ENCODE data around the gene LRRC52.

LRRC52 gene

DNA sequence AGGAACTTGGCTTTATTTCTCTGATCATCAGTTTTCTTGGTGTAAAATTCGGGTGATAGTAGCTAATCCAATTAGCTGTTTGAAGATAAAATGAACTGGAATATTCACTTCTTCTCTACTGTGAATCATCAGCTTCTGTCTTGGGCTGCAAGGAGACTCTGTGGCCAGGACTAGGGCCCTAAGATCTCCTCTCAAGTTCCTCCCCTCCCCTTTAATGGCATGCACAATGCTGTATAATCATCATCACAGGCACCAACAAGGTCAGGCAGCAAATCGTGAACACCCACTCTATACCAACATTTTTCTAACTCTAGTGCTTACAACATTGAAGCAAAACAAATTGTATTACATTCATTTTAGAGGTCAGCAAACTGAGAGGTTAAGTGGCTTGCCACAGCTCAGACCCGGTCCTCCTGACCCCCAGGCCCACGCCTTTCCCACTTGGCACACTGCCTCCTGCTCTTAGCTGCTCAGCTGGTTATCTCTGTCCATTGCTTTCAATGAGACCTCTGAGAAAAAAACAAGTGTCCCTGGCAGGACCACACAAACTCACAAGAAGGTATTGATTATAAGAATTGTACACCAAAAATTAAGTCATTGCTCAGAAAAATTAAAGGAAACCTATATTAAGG lies 31.8 kb downstream of the LRRC52 start:
- Histone ChIP-seq H3K9me3 (ENCODE audit: low read length) (no peaks in the 10 kb centered on the region), H2AFZ (ENCODE audit: low read length) (no peak overlapping the region), H4K20me1 (ENCODE audit: insufficient read depth, low read length) (no peaks in the 10 kb centered on the region), H3K4me3 (ENCODE audit: low read depth, low read length, poor library complexity, severe bottlenecking) (no peak overlapping the region), H3K4me2 (ENCODE audit: low read length) (no peak overlapping the region), H3K4me1 (ENCODE audit: insufficient read depth, low read length, severe bottlenecking) (no peaks in the 10 kb centered on the region), H3K9ac (ENCODE audit: low read length) (no peak overlapping the region), H3F3A (ENCODE audit: insufficient read depth, low read length) (no peaks in the 10 kb centered on the region), H3K9me2 (ENCODE audit: low read depth, low read length) (no peaks in the 10 kb centered on the region), H3K27me3 (ENCODE audit: insufficient read depth, low read length) (no peaks in the 10 kb centered on the region; the same call in 1 of the 2 replicates), H3K79me2 (ENCODE audit: insufficient read depth, low read length) (no peaks in the 10 kb centered on the region), H3K27ac (ENCODE audit: low read depth, low read length, poor library complexity, severe bottlenecking) (no peak overlapping the region), H3K36me3 (ENCODE audit: insufficient read depth, low read length) (no peaks in the 10 kb centered on the region)
- TF ChIP-seq, protein P1, sequence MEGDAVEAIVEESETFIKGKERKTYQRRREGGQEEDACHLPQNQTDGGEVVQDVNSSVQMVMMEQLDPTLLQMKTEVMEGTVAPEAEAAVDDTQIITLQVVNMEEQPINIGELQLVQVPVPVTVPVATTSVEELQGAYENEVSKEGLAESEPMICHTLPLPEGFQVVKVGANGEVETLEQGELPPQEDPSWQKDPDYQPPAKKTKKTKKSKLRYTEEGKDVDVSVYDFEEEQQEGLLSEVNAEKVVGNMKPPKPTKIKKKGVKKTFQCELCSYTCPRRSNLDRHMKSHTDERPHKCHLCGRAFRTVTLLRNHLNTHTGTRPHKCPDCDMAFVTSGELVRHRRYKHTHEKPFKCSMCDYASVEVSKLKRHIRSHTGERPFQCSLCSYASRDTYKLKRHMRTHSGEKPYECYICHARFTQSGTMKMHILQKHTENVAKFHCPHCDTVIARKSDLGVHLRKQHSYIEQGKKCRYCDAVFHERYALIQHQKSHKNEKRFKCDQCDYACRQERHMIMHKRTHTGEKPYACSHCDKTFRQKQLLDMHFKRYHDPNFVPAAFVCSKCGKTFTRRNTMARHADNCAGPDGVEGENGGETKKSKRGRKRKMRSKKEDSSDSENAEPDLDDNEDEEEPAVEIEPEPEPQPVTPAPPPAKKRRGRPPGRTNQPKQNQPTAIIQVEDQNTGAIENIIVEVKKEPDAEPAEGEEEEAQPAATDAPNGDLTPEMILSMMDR (IDR thresholded peaks at IDR 0.05; ENCODE audit: low read length): no peak
- no peak for TF ChIP-seq EZH2 (IDR thresholded peaks at IDR 0.05; ENCODE audit: borderline replicate concordance, low read length)

DNA sequence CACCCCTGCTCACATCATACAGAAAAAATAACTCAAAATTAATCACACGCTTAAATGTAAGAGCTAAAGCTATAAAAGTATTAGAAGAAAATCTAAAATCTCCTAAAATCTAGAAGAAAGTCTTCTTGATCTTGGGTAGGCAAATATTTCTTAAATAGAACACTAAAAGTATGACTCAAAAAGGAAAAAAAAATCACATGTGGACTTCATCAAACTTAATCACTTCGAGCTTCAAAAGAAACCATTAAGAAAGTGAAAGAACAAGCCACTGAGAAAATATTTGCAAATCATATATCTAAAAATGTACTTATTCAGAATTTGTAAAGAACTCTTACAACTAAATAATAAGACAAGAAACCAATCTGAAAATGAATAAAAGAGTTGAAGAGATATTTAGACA lies 32.7 kb downstream of the LRRC52 start:
- H4K20me1 ChIP-seq (ENCODE audit: insufficient read depth, low read length): no peaks in the 10 kb centered on the region
- no peak overlapping the region for H3K27ac ChIP-seq (ENCODE audit: low read depth, low read length, poor library complexity, severe bottlenecking)
- H3K4me3 ChIP-seq (ENCODE audit: low read depth, low read length, poor library complexity, severe bottlenecking): no peak overlapping the region
- H2AFZ ChIP-seq (ENCODE audit: low read length): no peak overlapping the region
- no peaks in the 10 kb centered on the region for H3K36me3 ChIP-seq (ENCODE audit: insufficient read depth, low read length)
- no peak overlapping the region for H3K4me2 ChIP-seq (ENCODE audit: low read length)
- no peaks in the 10 kb centered on the region for H3F3A ChIP-seq (ENCODE audit: insufficient read depth, low read length)
- H3K9ac ChIP-seq (ENCODE audit: low read length): no peak overlapping the region
- no peak for TF ChIP-seq EZH2 (IDR thresholded peaks at IDR 0.05; ENCODE audit: borderline replicate concordance, low read length)
- TF ChIP-seq, protein P1 (IDR thresholded peaks at IDR 0.05; ENCODE audit: low read length): no peak
- H3K27me3 ChIP-seq (ENCODE audit: insufficient read depth, low read length): no peaks in the 10 kb centered on the region; the same call in 1 of the 2 replicates
- H3K9me3 ChIP-seq (ENCODE audit: low read length): no peaks in the 10 kb centered on the region
- H3K9me2 ChIP-seq (ENCODE audit: low read depth, low read length): no peaks in the 10 kb centered on the region
- no peaks in the 10 kb centered on the region for H3K79me2 ChIP-seq (ENCODE audit: insufficient read depth, low read length)
- no peaks in the 10 kb centered on the region for H3K4me1 ChIP-seq (ENCODE audit: insufficient read depth, low read length, severe bottlenecking)

DNA sequence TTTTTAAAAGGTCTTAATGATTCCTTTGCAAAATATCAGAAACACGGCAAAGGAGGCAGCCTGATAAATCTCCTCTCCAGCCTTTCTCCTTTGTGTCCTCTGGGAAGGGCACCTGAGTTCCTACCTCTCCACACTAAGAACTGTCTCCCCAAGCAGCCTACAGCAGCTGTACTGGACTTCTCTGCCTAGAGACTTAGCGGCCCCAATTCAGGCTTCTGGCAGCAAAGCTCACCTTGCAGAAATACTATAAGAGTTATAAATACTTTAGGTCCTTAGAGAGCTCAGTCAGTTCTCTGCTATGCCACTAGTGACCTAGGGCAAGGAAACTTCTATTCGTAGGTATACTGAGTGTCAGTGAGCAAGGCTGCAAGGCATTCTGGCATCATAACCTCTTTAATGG lies 33.9 kb downstream of the LRRC52 start:
- Histone ChIP-seq H3K27me3 (ENCODE audit: insufficient read depth, low read length) (no peaks in the 10 kb centered on the region; the same call in 1 of the 2 replicates), H3K27ac (ENCODE audit: low read depth, low read length, poor library complexity, severe bottlenecking) (no peak overlapping the region), H3K9ac (ENCODE audit: low read length) (no peak overlapping the region), H3K9me3 (ENCODE audit: low read length) (no peaks in the 10 kb centered on the region), H3K9me2 (ENCODE audit: low read depth, low read length) (no peaks in the 10 kb centered on the region), H3K36me3 (ENCODE audit: insufficient read depth, low read length) (no peaks in the 10 kb centered on the region), H3K79me2 (ENCODE audit: insufficient read depth, low read length) (no peaks in the 10 kb centered on the region), H3F3A (ENCODE audit: insufficient read depth, low read length) (no peaks in the 10 kb centered on the region), H4K20me1 (ENCODE audit: insufficient read depth, low read length) (no peaks in the 10 kb centered on the region), H2AFZ (ENCODE audit: low read length) (no peak overlapping the region), H3K4me3 (ENCODE audit: low read depth, low read length, poor library complexity, severe bottlenecking) (no peak overlapping the region), H3K4me1 (ENCODE audit: insufficient read depth, low read length, severe bottlenecking) (no peaks in the 10 kb centered on the region), H3K4me2 (ENCODE audit: low read length) (no peak overlapping the region)
- no peak for TF ChIP-seq EZH2 (IDR thresholded peaks at IDR 0.05; ENCODE audit: borderline replicate concordance, low read length)
- TF ChIP-seq, protein P1 (IDR thresholded peaks at IDR 0.05; ENCODE audit: low read length): no peak

Data from OCI-LY1 (cell line).